Renal cortical epithelial cell (primary cell): ENCODE measurements around the gene DNAAF1. TPM values are rescaled to one million over a fixed set of nuclear protein-coding genes. Genes with fewer than 3 reads are reported as not detected.
"Not testable (repeated sequence)": the region's sequence is repeated elsewhere in the genome, so short reads cannot be mapped to it uniquely, and the experiment has no call there.

Source experiments
- DNase-seq: peaks from one replicate; pipeline ENCODE4 v3.0.0-alpha.2; 2011; ENCODE audit warnings: low read depth
- total RNA-seq: library from RNA; depleted of rRNA; stranded (reverse); fragments of >200 nt; gene quantifications from 2 replicates; pipeline ENCODE4 v1.2.3, GENCODE V29; 2014

DNAAF1 gene
- total RNA-seq, 1 donor from 2014 or later = 0.45 TPM

DNA sequence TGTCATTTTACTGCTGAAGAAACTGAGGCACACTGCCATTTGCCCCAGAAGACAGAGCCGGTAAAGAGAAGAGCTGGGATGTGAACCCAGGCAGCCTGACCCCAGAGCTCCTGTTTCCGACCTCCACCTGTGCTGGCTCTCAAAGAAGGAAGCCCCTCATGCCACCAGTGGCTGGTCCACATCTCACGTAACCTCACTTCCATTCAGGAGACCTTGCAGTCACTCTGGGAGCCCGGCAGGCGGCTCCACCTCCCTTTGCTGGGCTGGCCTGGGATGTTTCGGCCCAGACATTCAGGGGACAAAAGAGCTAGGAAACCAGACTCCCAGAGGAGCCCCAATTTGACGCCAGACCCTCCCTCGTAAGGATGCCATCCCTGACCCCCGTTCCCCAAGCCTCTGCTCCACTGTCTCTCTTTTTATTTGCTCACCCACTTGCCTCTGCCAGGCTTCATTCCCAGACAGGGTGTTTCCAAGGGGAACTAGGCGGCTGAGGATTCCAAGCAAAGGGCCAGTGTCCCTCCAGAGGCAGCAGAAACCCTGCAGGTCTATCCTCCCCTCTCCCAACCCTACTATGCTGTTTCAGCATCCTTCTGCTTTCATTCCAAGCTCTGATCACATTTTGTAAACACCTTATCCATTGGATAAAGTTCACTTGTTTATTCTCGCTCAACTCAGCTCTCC, 38.9 kb downstream of the DNAAF1 start:
- no peak for DNase-seq

DNA sequence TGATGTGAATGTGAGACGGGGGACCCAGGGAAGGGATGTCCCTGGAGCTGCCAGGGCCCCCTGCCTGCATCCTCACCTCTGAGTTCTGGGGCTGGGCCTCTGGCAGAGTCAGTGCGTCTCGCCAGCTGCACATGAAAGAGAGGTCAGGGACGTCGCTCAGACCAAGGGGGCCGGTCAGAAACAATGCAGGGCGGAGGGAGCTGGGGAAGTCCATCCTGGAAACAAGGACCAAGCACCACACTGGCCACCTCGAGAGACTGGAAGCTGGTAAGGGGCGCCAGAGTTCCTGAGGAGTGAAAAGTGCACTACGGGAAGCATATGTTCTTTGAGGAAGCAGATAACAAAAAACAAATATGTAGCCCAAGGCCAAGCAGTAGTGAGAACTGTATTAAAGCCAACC, 39.7 kb downstream of the DNAAF1 start:
- DNase-seq = no peak

DNA sequence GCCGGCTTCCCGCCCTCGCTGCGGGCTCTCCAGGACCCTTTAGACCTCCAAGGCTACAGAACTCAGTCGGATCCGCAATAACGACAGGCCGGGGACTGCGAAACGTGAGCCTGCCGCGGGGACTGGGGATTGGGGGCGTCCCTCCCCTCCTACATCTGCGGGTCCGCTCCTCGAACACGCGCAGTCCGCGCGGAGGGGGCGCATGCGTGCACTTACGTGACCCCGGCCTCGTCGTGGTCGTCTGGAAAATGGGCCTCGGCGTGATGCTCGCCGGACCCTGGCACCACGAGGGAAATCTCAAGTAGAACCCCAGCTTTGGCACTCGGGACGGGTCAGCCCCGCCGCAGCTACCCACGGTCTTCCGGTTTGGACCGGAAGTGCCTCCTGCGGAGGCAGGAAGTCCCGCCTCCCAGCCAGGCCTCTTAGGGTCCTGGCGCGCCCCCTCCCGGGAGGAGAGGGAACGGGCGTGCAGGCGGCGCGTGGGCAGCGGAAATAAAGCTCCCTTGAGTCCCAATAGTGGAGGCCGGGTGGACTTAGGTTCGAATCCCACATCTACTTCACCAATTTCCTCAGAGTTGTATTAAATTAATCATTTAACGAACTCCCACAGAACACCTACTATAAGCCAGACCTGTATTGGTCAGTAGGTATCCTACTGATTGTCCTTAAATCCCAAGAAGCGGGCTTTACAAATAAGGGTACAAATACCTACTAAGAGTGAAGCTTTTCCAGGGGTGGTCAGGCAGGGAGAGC, 41.8 kb downstream of the DNAAF1 start, which contains the start of gene TAF1C:
TSS of gene TAF1C (minus strand) at position 373 of the 753 bp plus-strand sequence. CDS start 2,069 bp downstream, outside the sequence.
- peak; percentile 88 for DNase-seq

DNA sequence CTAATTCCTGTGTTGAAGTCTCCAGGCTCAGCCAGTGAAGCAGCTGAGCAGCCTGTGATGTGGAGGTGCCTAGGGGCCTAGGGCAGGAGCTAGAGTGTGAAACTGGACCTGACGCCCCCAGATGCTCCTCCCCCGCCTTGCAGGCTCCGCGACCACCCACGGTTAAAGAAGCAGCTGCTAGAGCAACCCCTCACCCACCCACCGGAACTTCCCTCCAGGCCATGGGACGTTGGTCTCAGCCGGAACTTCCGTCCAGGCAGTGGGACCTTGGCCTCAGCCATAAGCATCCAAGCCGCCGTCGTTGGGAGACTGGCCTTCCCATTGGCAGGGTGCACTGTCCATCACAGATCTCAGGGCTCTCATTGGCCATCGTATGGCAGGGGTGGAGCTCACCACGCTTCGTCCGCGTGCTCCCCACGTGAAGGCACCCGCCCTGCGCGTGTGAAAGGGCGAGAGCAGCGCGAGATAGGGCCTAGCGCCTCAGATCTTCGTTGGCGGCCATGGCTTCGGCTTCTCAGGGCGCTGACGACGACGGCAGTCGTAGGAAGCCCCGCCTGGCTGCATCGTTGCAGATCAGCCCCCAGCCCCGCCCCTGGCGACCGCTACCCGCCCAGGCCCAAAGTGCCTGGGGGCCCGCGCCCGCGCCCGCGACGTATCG, 45.8 kb downstream of the DNAAF1 start, which contains the start of gene ADAD2:
TSS of gene ADAD2 (plus strand) at position 427 of the 658 bp plus-strand sequence. CDS start at position 501, 74 bp downstream.
- no peak for DNase-seq

DNA sequence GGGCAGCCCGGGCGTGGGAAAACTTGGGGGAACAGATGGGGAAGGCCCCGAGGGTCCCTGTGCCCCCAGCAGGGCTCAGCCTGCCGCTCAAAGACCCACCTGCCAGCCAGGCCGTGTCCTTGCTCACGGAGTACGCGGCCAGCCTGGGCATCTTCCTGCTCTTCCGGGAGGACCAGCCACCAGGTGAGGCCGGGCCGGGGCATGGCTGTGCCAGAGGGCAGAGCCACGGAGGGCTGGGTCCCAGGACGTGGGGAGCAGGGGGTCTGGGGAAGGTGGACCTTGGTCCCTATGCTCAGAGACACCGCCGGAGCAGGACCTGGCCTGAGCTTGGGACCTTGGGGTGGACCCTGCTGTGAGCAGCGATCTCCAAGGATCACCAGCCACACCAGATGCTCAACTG, 46.4 kb downstream of the DNAAF1 start:
- DNase-seq = no peak

DNA sequence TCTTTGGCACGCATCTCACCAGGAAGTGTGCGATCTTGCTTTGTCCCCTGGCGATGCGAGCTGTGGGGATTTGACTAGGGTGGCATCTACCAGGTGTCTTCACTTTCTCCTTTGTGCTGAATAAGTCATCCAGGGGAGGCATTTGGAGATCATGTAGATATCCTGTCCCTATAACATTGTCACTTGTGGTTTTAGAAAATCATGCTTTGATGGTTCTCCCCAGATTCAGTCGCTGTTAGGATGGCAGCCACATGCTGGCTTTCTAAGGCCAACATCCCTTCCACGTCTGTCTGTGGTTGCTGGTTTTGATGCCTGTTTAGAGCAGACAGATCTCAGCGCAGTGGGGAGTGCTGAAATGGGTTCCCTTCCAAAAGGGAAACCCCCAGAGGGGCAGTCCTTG, 48.4 kb downstream of the DNAAF1 start:
- DNase-seq = no peak

DNA sequence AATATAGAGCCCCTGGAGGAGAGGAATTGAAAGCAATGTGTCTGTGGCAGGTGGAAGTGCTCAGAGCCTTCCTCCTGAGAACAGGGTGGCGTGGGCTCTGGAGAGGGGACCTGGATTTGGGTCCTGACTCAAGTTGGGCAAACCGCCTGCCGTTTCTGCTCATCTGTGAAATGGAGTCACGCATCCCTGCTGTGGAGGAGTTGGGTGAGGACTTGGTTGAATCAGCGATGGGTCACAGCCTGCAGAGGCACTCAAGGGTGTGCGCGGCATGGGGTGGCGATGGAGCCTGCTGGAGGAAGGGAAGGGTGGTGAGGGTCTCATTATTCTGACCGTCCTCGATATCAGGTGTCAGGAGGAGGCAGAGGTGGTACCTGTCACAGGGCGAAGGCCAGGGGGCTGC, 48.9 kb downstream of the DNAAF1 start:
- DNase-seq = no peak

DNA sequence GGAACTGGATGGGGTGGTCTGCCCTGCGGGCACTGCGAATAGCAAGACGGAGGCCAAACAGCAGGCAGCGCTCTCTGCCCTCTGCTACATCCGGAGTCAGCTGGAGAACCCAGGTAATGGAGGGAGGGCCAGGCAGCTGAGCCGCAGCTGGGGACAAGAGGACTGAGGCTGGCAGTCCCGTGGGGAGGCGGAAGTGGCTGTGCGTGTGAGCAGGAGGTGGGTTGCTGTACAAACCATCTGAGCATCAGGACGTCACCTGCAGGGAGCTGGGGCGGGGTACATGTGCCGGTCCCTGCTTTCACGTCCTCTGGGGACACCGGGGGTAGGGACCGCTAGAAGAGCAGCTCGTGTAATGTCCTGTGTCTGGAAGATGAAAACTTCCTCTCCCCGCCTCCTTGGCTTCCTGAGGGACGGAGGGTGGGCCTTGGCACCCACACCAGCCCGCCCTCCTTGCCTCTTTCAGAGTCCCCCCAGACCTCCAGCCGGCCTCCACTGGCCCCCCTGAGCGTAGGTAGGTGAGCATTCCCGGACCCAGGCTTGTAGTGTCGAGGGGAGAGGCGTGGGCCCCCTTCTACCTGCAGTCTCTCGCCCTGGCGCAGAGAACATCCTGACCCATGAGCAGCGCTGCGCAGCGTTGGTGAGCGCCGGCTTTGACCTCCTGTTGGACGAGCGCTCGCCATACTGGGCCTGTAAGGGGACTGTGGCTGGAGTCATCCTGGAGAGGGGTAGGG, 49.5 kb downstream of the DNAAF1 start:
- DNase-seq = no peak

DNA sequence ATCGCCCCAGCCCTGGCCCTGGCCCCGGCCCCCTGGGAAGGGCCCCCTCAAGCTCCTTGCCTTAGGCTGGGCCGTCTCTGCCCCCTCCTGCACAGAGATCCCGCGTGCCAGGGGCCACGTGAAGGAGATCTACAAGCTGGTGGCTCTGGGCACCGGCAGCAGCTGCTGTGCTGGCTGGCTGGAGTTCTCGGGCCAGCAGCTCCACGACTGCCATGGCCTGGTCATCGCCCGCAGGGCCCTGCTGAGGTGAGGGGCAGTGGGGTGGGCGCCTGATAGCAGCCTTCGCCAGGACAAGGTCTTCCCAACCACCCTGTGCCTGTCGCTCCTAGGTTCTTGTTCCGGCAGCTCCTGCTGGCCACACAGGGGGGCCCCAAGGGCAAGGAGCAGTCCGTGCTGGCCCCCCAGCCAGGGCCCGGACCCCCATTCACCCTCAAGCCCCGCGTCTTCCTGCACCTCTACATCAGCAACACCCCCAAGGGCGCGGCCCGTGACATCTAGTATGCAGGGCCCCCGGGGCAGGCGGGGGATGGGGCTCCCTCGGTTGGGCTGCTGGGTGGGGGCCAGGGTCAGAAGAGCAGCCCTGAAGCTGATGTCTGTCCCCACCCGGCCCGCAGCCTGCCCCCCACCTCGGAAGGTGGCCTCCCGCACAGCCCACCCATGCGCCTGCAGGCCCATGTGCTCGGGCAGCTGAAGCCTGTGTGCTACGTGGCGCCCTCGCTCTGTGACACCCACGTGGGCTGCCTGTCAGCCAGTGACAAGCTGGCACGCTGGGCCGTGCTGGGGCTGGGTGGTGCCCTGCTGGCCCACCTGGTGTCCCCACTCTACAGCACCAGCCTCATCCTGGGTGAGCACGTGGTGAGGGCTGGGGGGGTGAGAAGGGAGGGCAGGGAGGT, 50.3 kb downstream of the DNAAF1 start:
- DNase-seq = no peak

DNA sequence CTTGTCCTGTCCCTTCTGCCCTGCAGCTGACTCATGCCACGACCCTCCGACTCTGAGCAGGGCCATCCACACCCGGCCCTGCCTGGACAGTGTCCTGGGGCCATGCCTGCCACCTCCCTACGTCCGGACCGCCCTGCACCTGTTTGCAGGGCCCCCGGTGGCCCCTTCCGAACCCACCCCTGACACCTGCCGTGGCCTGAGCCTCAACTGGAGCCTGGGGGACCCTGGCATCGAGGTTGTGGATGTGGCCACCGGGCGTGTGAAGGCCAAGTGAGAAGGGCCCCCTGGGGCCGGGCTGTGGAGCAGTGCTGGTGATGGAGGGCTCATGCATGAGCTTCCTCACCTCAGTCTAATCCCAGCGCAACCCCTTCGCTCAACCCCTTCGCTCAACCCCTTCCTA, 51.0 kb downstream of the DNAAF1 start:
- DNase-seq = no peak

DNA sequence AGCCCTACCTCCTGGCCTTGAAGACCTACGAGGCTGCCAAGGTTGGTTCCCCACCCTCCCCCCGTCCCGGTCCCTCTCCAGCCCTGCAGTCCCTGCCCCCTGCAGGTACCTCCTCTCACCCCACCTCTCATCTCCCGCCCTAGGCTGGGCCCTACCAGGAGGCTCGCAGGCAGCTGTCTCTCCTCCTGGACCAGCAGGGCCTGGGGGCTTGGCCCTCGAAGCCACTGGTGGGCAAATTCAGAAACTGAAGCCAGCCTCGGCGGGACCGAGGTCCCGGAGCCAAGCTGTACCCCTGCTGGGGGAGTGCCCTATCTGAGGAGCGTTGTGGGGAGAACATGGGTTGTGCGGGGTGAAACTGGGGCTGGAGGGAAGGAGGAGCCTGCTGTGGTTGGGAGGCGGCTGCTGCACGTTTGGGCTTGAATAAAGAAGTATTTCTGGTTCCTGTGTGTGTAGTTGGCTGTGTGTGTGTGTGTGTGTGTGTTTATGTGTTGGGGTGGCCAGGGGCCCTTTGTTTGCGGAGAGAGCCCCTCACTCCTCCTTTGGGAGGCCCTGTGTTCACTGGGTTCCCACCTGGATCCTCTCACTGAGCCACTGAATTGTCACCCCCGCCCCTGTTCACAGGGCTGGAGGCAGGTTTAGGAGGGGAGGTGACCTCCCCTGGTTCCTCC, 51.8 kb downstream of the DNAAF1 start:
- DNase-seq = no peak

DNA sequence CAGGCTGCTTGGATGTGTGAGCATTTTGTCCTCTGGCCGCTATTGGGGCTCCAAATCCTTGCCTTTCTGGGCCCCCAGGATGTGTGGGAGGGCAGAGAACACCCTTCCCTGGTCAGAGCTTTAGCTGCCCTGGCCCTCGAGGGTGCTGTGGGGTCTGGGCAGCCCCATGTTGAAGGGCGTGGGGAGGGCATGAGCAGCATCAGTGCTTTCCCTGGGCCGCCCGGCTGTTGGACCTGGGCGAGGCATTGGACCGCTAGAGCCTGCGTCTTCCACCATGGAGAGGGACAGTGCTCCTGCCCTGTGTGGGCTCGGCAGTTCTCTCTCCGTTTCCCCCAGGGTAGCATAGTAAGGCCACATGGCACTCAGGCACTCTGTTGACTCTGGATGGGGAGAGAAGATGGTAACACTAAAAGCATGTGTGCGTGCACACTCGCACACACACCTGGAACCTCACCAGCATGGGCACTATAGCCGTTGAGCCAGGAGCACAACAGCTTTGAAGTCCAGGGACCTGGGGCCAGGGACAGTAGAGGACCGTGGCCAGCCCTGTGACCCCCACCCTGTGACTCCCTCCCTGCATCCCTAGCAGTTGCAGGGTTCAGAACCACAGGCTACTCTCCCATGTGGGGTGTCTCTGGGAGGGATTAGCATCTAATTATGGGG, 52.5 kb downstream of the DNAAF1 start:
- DNase-seq = no peak

DNA sequence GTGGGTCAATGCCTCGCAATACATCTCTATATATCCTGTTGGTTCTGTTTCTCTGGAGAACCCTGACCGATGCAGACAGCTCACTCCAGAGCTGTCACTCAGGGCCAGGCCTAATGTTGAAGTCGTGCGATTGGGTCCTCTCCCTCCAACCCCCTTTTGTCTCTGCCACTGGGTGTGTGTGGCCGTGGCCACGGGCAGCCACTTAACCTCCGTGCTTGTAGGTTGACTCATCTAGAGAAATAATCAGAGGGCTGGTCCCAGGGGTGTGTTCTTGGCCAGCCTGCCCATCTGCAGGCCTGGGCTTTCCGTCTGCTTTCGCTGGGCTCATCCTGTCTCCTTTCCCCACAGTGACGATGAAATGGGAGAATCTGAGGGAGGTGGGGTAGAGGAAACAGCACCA, 53.3 kb downstream of the DNAAF1 start:
- DNase-seq = no peak

DNA sequence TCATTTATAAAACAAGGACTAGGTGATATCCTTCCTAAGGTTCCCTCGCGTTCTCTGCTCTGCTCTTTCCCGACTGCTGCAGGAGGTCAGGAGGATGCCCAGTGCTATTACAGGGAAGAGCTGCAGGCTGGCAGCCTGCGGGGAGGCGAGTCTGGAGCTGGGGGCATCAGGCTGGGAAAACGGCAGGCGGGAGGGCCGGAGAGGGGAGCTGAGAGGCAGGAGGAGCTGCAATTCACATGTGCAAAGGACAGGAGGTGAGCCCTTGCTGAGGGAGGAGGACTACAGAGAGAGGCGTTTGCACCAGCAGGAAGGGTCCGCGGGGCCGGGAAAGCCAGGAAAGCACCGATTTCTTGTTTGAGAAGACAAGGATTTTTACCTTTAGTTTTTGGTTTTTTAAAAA, 54.0 kb downstream of the DNAAF1 start:
- DNase-seq = no peak

DNA sequence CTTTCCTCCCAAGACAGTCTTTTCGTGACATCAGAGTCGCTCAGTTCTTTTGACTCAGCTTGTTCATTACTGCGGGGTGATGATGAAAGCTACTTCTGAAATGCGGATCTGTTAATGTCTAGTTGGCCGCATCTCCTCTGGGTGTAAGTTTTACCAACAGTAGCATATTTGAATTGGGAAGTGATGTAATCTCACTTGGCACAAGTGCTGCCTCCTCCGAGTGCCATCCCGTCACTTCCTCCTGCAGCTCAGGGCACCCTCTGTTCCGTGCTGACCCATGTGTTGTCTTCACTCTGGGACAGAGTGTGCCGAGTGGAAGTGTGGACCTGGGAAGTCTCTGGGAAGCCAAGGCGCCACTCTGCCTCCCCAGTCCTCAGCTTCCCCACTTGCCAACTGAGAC, 54.8 kb downstream of the DNAAF1 start:
- no peak for DNase-seq

DNA sequence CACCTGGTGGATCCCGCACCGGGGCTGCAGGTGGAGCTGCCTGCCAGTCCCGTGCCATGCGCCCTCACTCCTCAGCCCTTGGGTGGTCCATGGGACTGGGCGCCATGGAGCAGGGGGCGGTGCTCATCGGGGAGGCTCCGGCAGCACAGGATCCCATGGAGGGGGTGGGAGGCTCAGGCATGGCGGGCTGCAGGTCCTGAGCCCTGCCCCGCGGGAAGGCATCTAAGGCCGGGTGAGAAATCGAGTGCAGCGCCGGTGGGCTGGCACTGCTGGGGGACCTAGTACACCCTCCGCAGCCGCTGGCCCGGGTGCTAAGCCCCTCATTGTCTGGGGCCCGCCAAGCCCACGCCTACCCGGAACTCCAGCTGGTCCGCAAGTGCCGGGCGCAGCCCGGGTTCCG, 59.4 kb downstream of the DNAAF1 start:
- not testable (repeated sequence) for DNase-seq

DNA sequence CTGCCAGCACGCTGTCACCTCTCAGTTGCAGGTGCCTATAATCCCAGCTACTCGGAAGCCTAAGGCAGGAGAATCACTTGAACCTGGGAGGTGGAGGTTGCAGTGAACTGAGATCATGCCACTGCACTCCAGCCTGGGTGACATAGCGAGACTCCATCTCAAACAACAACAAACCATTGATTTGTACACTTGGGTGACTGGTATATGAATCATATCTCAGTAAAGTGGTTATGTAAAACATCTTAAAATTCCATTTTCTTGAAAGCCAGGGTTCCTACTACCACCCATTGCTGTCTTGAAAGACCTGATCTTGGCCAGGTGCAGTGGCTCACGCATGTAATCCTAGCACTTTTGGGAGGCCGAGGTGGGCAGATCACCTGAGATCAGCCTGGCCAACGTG, 60.0 kb downstream of the DNAAF1 start:
- DNase-seq = not testable (repeated sequence)

DNA sequence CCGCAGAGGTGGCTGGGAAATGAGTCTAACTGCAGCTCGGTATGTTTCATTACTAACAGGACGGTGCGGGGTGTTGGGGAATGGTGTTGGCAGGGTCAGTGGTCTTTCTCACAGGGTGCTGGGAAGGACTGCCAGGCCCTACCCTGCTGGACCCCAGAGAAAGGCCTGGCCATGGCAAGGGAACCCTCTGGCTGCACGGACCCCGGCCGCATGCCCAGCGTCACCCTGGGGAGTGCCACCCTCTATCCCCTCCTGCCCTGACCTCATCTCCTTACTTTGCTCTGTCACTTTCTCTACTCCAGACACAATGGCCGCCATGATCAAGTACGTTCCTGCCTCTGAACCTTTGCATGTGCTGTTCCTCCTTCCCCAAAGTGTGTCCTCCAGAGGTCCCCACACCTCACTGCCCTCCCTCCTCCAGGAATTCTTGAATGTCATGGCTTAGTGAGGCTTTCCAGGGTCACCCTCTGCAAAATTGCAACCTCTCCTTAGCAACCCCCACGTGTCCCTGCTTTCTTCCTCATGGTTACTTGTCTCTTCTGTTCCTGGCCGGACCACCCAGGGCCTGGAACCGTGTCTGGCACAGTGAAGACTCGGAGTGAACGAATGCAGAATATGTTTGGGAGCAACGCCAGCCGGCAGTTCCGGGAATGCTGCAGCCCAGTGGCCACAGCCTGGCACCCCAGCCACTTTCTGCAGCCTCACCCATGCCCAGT, 61.0 kb downstream of the DNAAF1 start:
- DNase-seq = no peak

DNA sequence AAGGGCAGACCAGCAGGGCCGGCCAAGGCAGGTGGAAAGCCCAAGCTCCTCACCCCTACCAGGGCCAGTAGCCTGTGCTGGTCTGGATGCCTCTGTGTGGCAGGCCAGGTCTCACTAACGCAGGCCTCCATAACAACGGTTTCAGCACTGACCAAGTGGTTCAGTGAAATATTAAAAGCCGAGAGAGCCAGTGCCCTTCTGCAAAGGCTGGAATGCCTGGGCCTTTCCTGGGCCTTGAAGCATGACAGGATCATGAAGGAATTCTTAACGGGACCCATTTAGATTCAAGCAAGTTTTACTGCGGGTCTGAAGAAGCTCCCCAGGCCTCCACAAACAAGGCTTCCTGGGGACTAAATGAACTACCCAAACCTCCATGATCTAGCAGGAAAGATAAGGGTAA, 62.1 kb downstream of the DNAAF1 start:
- DNase-seq = peak; percentile 77
